ENCODE results near the gene FOXP1. TPM values are rescaled to one million over a fixed set of nuclear protein-coding genes. Genes with fewer than 3 reads are reported as not detected.

The FOXP1 gene
- total and polyA plus RNA-seq, 9 of the 15 experiments (the other 6 are each of a cell fraction or from before 2014, with no cell fraction given) = 7.7 to 34.5 (median 13.7) TPM

GRCh38 chr3:71514621-71515020 lies 68.9 kb downstream of the FOXP1 start (continued):
- TF ChIP-seq ZNF785 (CRISPR knock-in tag; IDR thresholded peaks at IDR 0.05) = no peak
- TF ChIP-seq SRSF7 (optimal IDR thresholded peaks at IDR 0.05; ENCODE audit: low read depth, low read length) = no peak
- no peak for TF ChIP-seq PTTG1 (tag; IDR thresholded peaks at IDR 0.05; ENCODE audit: low read depth)

- 0 out of 3 replicates have a peak, but pooled peaks cover 2% of the 10 kb centered on the region for H3K36me3 ChIP-seq (ENCODE audit: control insufficient read depth, insufficient read depth, low read length)
- intact Hi-C loops (cut with micrococcal nuclease) = loop anchor here (2.0 to 10.0 kb wide), 5 partner anchors 71 to 441 kb away; no protein-coding TSS in a partner anchor
- no TSS peak for BruUV-seq (replicated peaks)
Measured at GRCh38 chr3:71513515-71513914, 70.0 kb downstream of the FOXP1 start.

More at GRCh38 chr3:71513515-71513914, 70.0 kb downstream of the FOXP1 start:
- H3K4me2 ChIP-seq (ENCODE audit: insufficient read depth, low read length) = no peak overlapping the region
- ChIA-PET CTCF (ENCODE audit: low intra/inter-chr PET ratio) (no interaction called here), POLR2A (no interaction called here)
- peaks cover 4 to 32% of the 10 kb centered on the region in 2 experiments; a peak in 2 of 5 replicates for H3K4me1 ChIP-seq (replicated peaks in 1 of 2; ENCODE audit: control insufficient read depth in 2 of 2, insufficient read depth in 2 of 2, low read length in 2 of 2)
- H3K79me2 ChIP-seq (ENCODE audit: control insufficient read depth, insufficient read depth, low read length) = no peaks in the 10 kb centered on the region
- H3K9ac ChIP-seq (ENCODE audit: insufficient read depth in 1 of 2, low read depth in 2 of 2, low read length in 2 of 2) = no peak overlapping the region
- TF ChIP-seq CAMTA2 (CRISPR knock-in tag; conservative IDR thresholded peaks at IDR 0.05) = no peak
- TF ChIP-seq RBM34 (IDR thresholded peaks at IDR 0.05; ENCODE audit: borderline replicate concordance, insufficient read depth, low read length) = no peak
- TF ChIP-seq TCF7 (IDR thresholded peaks at IDR 0.05; ENCODE audit: borderline replicate concordance) = no peak
- TF ChIP-seq ZSCAN29 (IDR thresholded peaks at IDR 0.05) = no peak
- no peak for TF ChIP-seq STAT5B (CRISPR knock-in tag; IDR thresholded peaks at IDR 0.05)
- ATAC-seq (no peak), DNase-seq (ENCODE audit: extremely low read depth in 1 of 4, low spot score in 3 of 4) (no peak), FAIRE-seq (no peak)
- no peaks in the 10 kb centered on the region for H3K9me3 ChIP-seq (replicated peaks; ENCODE audit: control insufficient read depth, insufficient read depth, low read depth, low read length)
- 70% methylated on average over 7 of the region's 7 CpGs for WGBS (ENCODE audit: insufficient coverage, low coverage, missing lambda C conversion rate)
- in situ Hi-C loops (cut with MboI) = no loop called here
- no peaks in the 10 kb centered on the region for H4K20me1 ChIP-seq (replicated peaks; ENCODE audit: control insufficient read depth, insufficient read depth, low read length)
- no peak overlapping the region for H2AFZ ChIP-seq (ENCODE audit: low read depth, low read length)
- no peaks in the 10 kb centered on the region for H3K9me1 ChIP-seq (ENCODE audit: control insufficient read depth, insufficient read depth, low read length)
- no peak overlapping the region for H3K27ac ChIP-seq (ENCODE audit: extremely low read depth, low read depth, low read length)
- H3K4me3 ChIP-seq = no peak overlapping the region
- no peaks in the 10 kb centered on the region for H3K27me3 ChIP-seq (ENCODE audit: control insufficient read depth in 2 of 2, insufficient read depth in 2 of 2, low read length in 2 of 2)
